Muscle of back (tissue), 11 donors: ENCODE measurements around the gene TNF. TPM values are rescaled to one million over a fixed set of nuclear protein-coding genes. Genes with fewer than 3 reads are reported as not detected.

Experiments
- DNase-seq, 3 donors: peaks; one replicate each; pipeline versions ENCODE4 v3.0.0 to v3.0.0-alpha.2; 2013
- polyA plus RNA-seq, 10 donors: library from polyadenylated mRNA; unstranded; fragments of 120-200 nt; gene quantifications; one replicate each; pipeline ENCODE4 v1.2.1, GENCODE V29; 2013; ENCODE audit not compliant: insufficient read length in 10 of 10

TNF gene
- polyA plus RNA-seq, 10 donors = 0.17 to 3.5 (median 0.29) TPM; not detected in 1

DNA sequence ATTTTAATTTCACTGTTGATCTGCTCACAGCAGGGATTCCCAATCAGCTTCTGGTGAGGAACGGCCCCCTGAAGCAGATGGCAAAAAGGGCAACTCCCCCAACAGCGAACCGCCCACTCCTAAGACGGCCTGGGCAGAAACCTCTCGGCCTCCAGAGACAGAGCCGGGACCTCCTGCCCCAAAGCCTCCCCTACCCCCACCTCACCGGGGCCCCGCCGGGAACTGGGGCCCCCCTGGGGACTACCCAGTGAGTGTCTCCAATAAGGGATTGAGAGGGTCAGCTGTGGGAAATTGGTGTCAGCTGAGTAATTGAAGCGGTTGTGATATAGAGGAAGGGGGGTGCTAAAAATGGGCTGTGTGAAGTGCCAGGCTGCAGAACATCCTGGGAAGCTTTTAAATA, 51.6 kb downstream of the TNF start:
- DNase-seq = no peak

DNA sequence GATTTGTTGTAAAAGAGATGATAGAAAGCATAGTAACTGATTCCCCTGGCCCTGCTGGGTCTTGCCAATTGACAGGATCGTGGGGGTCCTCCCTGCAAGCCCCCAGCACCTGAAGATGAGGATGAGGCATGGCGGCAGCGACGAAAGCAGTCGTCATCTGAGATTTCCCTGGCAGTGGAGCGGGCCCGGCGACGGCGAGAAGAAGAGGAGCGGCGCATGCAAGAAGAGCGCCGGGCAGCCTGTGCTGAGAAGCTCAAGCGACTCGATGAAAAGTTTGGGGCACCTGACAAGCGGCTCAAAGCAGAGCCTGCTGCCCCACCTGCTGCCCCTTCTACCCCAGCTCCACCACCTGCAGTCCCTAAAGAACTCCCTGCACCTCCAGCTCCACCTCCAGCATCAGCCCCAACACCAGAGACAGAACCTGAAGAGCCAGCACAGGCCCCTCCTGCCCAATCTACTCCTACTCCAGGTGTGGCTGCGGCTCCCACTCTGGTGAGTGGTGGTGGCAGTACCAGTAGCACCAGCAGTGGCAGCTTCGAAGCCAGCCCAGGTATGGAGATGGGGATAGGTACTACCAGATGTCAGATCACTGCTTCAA, 52.4 kb downstream of the TNF start:
- no peak for DNase-seq

Other genes with a start within 250 kb of the TNF start
- gene HLA-B, start 218.4 kb upstream of the TNF start, polyA plus RNA-seq = 100 to 1,000 TPM; 114 to 299 (median 141) TPM
- 10 to 100 TPM in 1 of 10 donors, 1 to 10 TPM in 9; 3.8 to 12.2 (median 7.2) TPM for gene MICA, start 172.0 kb upstream of the TNF start, polyA plus RNA-seq
- gene MICB, start 77.4 kb upstream of the TNF start, polyA plus RNA-seq = 1 to 10 TPM in 5 of 10 donors, under 1 TPM in 5; 0.47 to 1.1 (median 0.99) TPM
- not detected for gene MCCD1, start 46.6 kb upstream of the TNF start, polyA plus RNA-seq
- 100 to 1,000 TPM; 292 to 441 (median 367) TPM for gene DDX39B, start 33.6 kb upstream of the TNF start, polyA plus RNA-seq
- gene ATP6V1G2, start 29.0 kb upstream of the TNF start, polyA plus RNA-seq = 1 to 10 TPM; 2.5 to 5.9 (median 3.9) TPM
- gene NFKBIL1, start 28.0 kb upstream of the TNF start, polyA plus RNA-seq = 10 to 100 TPM; 11.3 to 17.7 (median 14.4) TPM
- gene LTA, start 3.3 kb upstream of the TNF start, polyA plus RNA-seq = under 1 TPM in 6 of 10 donors, not detected in 4; 0.12 to 0.91 (median 0.21) TPM
- 10 to 100 TPM in 1 of 10 donors, 1 to 10 TPM in 6, under 1 TPM in 3; 0.67 to 32.2 (median 1.5) TPM for gene LTB, start 6.9 kb downstream of the TNF start, polyA plus RNA-seq
- gene LST1, start 10.7 kb downstream of the TNF start, polyA plus RNA-seq = 10 to 100 TPM in 1 of 10 donors, 1 to 10 TPM in 9; 4.1 to 10.9 (median 6.4) TPM
- gene NCR3, start 17.4 kb downstream of the TNF start, polyA plus RNA-seq = under 1 TPM in 4 of 10 donors, not detected in 6; 0.20 to 0.59 (median 0.30) TPM
- 10 to 100 TPM; 15.1 to 35.2 (median 23.0) TPM for gene AIF1, start 39.7 kb downstream of the TNF start, polyA plus RNA-seq
- gene PRRC2A, start 45.1 kb downstream of the TNF start, polyA plus RNA-seq = 100 to 1,000 TPM; 112 to 149 (median 132) TPM
- gene BAG6, start 77.1 kb downstream of the TNF start, polyA plus RNA-seq = 100 to 1,000 TPM; 177 to 216 (median 198) TPM
- 1 to 10 TPM; 2.6 to 5.7 (median 4.2) TPM for gene APOM, start 80.3 kb downstream of the TNF start, polyA plus RNA-seq
- gene C6orf47, start 85.2 kb downstream of the TNF start, polyA plus RNA-seq = 10 to 100 TPM; 11.4 to 16.0 (median 13.4) TPM
- gene GPANK1, start 89.4 kb downstream of the TNF start, polyA plus RNA-seq = 10 to 100 TPM; 10.1 to 16.9 (median 12.2) TPM
- gene CSNK2B, start 90.5 kb downstream of the TNF start, polyA plus RNA-seq = 100 to 1,000 TPM; 118 to 150 (median 138) TPM
- gene LY6G5B, start 94.4 kb downstream of the TNF start, polyA plus RNA-seq = 10 to 100 TPM in 6 of 10 donors, 1 to 10 TPM in 4; 5.6 to 24.0 (median 10.9) TPM
- 1 to 10 TPM in 9 of 10 donors, under 1 TPM in 1; 0.68 to 5.1 (median 2.4) TPM for gene LY6G5C, start 105.5 kb downstream of the TNF start, polyA plus RNA-seq
- gene ABHD16A, start 127.8 kb downstream of the TNF start, polyA plus RNA-seq = 10 to 100 TPM; 36.3 to 50.0 (median 39.2) TPM
- gene LY6G6F, start 131.3 kb downstream of the TNF start, polyA plus RNA-seq = under 1 TPM in 3 of 10 donors, not detected in 7; 0.17 to 0.38 (median 0.20) TPM
- 1 to 10 TPM in 1 of 10 donors, under 1 TPM in 5, not detected in 4; 0.42 to 1.1 (median 0.53) TPM for gene LY6G6D, start 139.8 kb downstream of the TNF start, polyA plus RNA-seq
- 1 to 10 TPM in 1 of 10 donors, under 1 TPM in 8, not detected in 1; 0.19 to 1.0 (median 0.38) TPM for gene LY6G6C, start 146.2 kb downstream of the TNF start, polyA plus RNA-seq
- 1 to 10 TPM in 3 of 10 donors, under 1 TPM in 7; 0.52 to 1.8 (median 0.82) TPM for gene MPIG6B, start 147.8 kb downstream of the TNF start, polyA plus RNA-seq
- gene DDAH2, start 153.7 kb downstream of the TNF start, polyA plus RNA-seq = 100 to 1,000 TPM in 8 of 10 donors, 10 to 100 TPM in 2; 87.3 to 135 (median 109) TPM
- 100 to 1,000 TPM; 114 to 181 (median 138) TPM for gene CLIC1, start 161.0 kb downstream of the TNF start, polyA plus RNA-seq
- 10 to 100 TPM in 6 of 10 donors, 1 to 10 TPM in 4; 5.9 to 29.4 (median 13.5) TPM for gene MSH5, start 164.4 kb downstream of the TNF start, polyA plus RNA-seq
- gene SAPCD1, start 187.1 kb downstream of the TNF start, polyA plus RNA-seq = 10 to 100 TPM in 1 of 10 donors, 1 to 10 TPM in 9; 2.1 to 10.9 (median 3.0) TPM
- 1 to 10 TPM in 9 of 10 donors, under 1 TPM in 1; 0.88 to 3.3 (median 2.3) TPM for gene VWA7, start 201.8 kb downstream of the TNF start, polyA plus RNA-seq
- 10 to 100 TPM; 42.0 to 63.0 (median 46.2) TPM for gene VARS1, start 220.2 kb downstream of the TNF start, polyA plus RNA-seq
- gene LSM2, start 231.4 kb downstream of the TNF start, polyA plus RNA-seq = 10 to 100 TPM; 46.2 to 63.6 (median 58.9) TPM
- 1 to 10 TPM; 3.3 to 4.3 (median 3.9) TPM for gene HSPA1L, start 239.7 kb downstream of the TNF start, polyA plus RNA-seq
- gene HSPA1A, start 240.0 kb downstream of the TNF start, polyA plus RNA-seq = 100 to 1,000 TPM in 1 of 10 donors, 10 to 100 TPM in 9; 47.4 to 176 (median 71.8) TPM